ENCODE data around the gene IL13. TPM values are rescaled to one million over a fixed set of nuclear protein-coding genes. Genes with fewer than 3 reads are reported as not detected.

Gene IL13
- total RNA-seq, 8 experiments from 2014 or later = 0.14 to 1.1 (median 0.37) TPM; not detected in 4

DNA sequence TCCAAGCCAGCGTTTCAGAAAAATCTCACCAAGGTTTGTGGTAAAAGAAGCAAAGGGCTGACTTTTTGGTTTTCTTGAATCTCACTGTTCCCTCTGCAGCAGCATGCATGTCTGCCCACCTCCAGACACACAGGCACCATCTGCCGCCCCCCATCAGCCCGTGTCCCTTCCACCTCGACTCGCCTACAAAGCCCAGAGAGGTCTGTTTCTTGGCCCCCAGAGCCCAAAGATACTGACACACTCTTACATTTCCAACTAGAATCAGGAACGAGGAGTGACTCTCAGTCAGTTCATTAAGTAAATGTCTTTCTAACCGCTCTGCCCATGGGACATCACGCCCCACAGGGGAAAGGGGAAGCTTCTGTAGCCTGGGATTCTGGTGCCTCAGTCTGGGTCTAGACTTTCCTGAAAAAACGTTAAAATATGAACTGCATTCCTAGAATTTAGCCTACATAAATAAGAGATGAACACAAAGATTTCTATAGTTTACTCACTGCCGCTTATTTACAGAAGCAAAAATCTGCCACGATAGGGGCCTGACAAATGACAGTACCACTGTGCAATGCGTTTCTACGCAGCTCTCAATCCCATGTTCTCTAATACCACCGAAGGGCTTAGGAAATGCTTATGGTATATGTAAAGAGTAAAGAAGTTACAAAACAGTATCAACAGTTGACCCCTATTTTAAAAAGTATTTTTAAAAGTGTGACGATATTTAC lies 19.9 kb downstream of the IL13 start:
- Histone ChIP-seq H3K27ac (no peak overlapping the region), H3K4me3 (no peak overlapping the region), H3K4me1 (replicated peaks in 1 of 2) (no peaks in the 10 kb centered on the region)
- no peak for ATAC-seq (replicated peaks in 6 of 8)
- in situ Hi-C loops (cut with MboI; ENCODE audit: low pct_unique_long_range_greater_than_20kb in 2 of 9, low sequenced_read_pairs in 9 of 9, unreplicated experiment in 9 of 9) = no loop called here
- 80 to 100% (median 91%) methylated on average over 2 to 14 of the region's 15 CpGs for WGBS, 10 experiments

DNA sequence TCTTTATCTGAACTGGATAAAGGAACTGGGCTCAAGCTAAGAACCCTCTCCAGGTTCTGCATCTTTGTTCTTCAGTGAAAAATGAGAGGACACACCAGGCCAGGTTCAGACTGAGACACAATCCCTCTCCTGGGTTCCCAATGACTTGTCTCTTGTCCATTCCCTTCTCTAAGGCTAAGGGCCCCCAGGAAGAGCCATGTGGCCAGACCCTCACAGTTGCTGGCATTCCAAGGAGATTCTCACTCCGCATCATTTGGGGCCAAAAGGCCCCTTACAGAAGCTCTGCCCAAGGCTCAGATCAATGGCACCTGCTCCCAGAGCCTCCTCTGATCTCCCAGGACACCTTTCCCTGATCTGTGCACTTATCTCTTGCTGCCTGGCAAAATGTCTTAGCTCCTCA lies 20.8 kb downstream of the IL13 start:
- H3K4me3 ChIP-seq = no peak overlapping the region
- WGBS, 10 experiments = 100% methylated on average over 1 of the region's 1 CpG; no CpG with 5 or more reads in 8 of the 10 experiments
- in situ Hi-C loops (cut with MboI; ENCODE audit: low pct_unique_long_range_greater_than_20kb in 2 of 9, low sequenced_read_pairs in 9 of 9, unreplicated experiment in 9 of 9) = no loop called here
- no peak for ATAC-seq (replicated peaks in 6 of 8)
- H3K27ac ChIP-seq = no peak overlapping the region
- no peaks in the 10 kb centered on the region for H3K4me1 ChIP-seq (replicated peaks in 1 of 2)

DNA sequence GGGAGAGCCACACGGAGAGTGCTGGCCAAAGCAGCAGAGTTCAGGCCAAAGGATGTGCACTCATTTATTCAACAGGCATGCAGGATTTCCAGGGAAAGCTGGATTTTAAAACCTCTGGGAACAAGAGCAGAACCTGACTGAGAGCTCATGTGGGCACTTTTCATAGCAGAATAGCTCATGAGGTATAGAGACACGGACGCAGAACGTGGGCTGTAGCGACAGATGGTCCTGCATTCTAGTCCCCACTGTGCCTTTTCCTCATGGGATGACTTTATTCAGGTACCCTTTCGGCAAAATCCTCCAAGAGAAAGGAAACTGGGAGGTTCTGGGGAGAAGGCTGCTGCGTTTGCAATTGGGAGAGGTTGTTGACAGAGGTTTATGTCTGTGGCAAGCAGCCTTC lies 21.2 kb downstream of the IL13 start:
- H3K4me1 ChIP-seq (replicated peaks in 1 of 2) = no peaks in the 10 kb centered on the region
- H3K4me3 ChIP-seq = no peak overlapping the region
- in situ Hi-C loops (cut with MboI; ENCODE audit: low pct_unique_long_range_greater_than_20kb in 2 of 9, low sequenced_read_pairs in 9 of 9, unreplicated experiment in 9 of 9) = no loop called here
- WGBS, 10 experiments = 40 to 100% (median 80%) methylated on average over 1 to 7 of the region's 7 CpGs; no CpG with 5 or more reads in 3 of the 10 experiments
- H3K27ac ChIP-seq = no peak overlapping the region
- no peak for ATAC-seq (replicated peaks in 6 of 8)

DNA sequence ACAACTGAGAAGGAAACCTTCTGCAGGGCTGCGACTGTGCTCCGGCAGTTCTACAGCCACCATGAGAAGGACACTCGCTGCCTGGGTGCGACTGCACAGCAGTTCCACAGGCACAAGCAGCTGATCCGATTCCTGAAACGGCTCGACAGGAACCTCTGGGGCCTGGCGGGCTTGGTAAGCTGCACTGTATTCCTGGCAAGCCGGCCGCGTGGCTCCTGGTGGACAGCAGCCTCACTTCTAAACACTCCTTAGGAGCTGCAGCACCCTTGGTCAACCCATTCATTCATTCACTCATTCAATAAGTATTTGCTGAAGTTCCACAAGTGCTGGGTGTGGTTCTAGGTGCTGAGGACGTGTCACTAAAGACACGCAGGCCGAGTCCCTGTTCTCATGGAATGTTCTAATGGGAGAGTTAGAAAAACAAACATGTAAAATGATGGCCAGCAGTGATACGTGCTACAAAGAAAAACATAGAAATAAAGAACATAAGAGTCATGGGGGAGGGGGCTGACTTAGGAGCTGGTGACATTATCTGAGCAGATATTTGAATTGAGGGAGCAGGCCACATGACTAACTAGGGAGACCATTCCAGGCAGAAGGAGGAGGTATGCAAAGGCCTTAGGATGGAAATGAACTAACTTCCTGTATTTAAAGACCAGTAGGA lies 21.9 kb downstream of the IL13 start:
- WGBS, 10 experiments = 29 to 100% (median 91%) methylated on average over 1 to 8 of the region's 15 CpGs
- no peak for ATAC-seq (replicated peaks in 6 of 8)
- H3K4me3 ChIP-seq = no peak overlapping the region
- in situ Hi-C loops (cut with MboI; ENCODE audit: low pct_unique_long_range_greater_than_20kb in 2 of 9, low sequenced_read_pairs in 9 of 9, unreplicated experiment in 9 of 9) = no loop called here
- no peaks in the 10 kb centered on the region for H3K4me1 ChIP-seq (replicated peaks in 1 of 2)
- no peak overlapping the region for H3K27ac ChIP-seq

DNA sequence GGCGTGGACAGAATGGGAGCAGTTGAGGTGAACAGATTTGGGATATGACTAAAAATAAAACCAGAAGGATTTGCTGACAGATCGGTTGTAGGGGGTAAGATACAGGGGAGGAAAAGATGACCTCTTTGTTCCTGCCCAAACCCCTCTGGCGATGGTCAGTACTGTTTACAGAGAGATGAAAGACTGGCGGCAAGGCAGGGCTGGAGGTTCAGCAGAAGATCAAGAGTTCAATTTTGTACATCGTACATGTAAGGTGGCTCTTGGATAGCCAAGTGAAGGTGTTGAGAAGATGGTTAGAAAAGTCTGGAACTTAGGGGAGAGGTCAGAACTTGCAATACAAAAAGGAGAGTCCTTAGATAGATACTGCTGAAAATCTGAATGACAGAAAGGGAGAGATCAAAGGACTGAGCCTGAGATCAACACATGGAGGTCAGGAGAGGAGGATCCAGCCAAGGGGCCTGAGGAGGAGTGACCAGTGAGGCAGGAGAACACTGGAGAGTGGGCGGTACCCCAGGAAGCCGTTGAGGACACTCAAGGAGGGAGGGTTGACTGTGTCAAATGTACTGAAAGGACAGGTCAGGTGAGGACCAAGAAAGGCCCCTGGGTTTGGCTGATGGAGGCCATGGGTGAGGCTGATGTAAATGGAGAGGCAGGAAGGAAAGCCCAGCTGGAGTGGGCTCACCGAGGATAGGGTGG lies 23.0 kb downstream of the IL13 start:
- no peak for ATAC-seq (replicated peaks in 6 of 8)
- no peak overlapping the region for H3K27ac ChIP-seq
- in situ Hi-C loops (cut with MboI; ENCODE audit: low pct_unique_long_range_greater_than_20kb in 2 of 9, low sequenced_read_pairs in 9 of 9, unreplicated experiment in 9 of 9) = no loop called here
- no peak overlapping the region for H3K4me3 ChIP-seq
- H3K4me1 ChIP-seq (replicated peaks in 1 of 2) = no peaks in the 10 kb centered on the region
- 76 to 96% (median 85%) methylated on average over 3 to 8 of the region's 8 CpGs for WGBS, 10 experiments

DNA sequence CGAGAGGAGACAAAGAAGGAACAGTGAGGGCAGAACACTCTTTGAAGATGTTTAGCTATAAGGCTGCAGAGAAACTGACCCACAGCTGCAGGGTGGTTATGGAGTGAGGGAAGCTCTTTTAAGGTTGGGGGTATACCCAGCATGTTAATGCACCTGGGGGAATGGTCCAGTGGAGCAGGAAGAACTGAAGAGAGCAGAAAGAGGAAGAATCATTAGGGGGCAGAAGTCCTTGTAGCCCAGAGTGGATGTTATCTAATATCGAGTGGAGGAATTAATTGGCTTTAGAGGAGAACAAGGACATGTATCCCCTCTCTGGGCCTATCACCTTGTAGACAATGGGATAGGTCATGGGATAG lies 23.5 kb downstream of the IL13 start:
- H3K4me1 ChIP-seq (replicated peaks in 1 of 2) = no peaks in the 10 kb centered on the region
- no peak overlapping the region for H3K4me3 ChIP-seq
- no peak for ATAC-seq (replicated peaks in 6 of 8)
- in situ Hi-C loops (cut with MboI; ENCODE audit: low pct_unique_long_range_greater_than_20kb in 2 of 9, low sequenced_read_pairs in 9 of 9, unreplicated experiment in 9 of 9) = no loop called here
- no peak overlapping the region for H3K27ac ChIP-seq
- WGBS, 10 experiments = 90 to 100% (median 98%) methylated on average over 1 to 2 of the region's 2 CpGs; no CpG with 5 or more reads in 4 of the 10 experiments

DNA sequence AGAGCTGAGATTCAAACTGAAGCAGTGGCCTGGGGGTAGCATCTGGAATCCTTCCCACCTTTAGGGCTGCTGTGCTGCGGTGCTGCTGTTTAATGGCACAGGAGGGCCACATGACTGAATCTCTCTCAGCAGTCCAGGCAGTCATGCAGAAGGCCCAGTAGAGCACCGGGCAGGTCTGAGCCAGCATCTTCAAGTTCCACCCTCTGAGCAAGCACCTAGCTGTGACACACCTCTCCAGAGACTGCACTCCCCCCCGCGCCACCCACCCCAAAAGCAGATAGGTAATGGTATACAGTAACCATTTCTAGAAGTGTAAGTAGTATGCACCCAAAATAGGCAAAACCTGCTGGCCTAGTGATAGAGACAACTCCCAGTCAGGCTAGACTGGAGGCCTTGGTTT lies 24.0 kb downstream of the IL13 start:
- WGBS, 10 experiments = 70 to 100% (median 100%) methylated on average over 1 to 3 of the region's 4 CpGs; no CpG with 5 or more reads in 3 of the 10 experiments
- Histone ChIP-seq H3K27ac (no peak overlapping the region), H3K4me1 (replicated peaks in 1 of 2) (no peaks in the 10 kb centered on the region), H3K4me3 (no peak overlapping the region)
- ATAC-seq (replicated peaks in 6 of 8) = no peak
- in situ Hi-C loops (cut with MboI; ENCODE audit: low pct_unique_long_range_greater_than_20kb in 2 of 9, low sequenced_read_pairs in 9 of 9, unreplicated experiment in 9 of 9) = no loop called here

DNA sequence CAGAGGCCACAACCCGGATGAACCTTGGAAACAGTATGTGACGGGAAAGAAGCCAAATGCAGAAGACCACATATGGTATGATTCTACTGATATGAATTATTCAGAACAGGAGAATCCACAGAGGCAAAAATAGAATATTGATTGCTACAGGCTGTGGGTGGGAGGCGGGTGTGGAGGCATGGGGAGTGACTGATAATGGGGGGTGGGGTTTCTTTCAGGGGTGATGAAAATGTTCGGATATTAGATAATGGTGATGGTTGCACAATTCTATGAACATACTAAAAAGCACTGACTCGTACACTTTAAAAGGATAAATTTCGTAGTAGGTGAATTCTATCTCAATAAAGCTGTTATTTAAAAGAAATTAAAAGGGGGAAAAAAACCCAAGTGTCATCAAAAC lies 26.5 kb downstream of the IL13 start:
- in situ Hi-C loops (cut with MboI; ENCODE audit: low pct_unique_long_range_greater_than_20kb in 2 of 9, low sequenced_read_pairs in 9 of 9, unreplicated experiment in 9 of 9) = no loop called here

DNA sequence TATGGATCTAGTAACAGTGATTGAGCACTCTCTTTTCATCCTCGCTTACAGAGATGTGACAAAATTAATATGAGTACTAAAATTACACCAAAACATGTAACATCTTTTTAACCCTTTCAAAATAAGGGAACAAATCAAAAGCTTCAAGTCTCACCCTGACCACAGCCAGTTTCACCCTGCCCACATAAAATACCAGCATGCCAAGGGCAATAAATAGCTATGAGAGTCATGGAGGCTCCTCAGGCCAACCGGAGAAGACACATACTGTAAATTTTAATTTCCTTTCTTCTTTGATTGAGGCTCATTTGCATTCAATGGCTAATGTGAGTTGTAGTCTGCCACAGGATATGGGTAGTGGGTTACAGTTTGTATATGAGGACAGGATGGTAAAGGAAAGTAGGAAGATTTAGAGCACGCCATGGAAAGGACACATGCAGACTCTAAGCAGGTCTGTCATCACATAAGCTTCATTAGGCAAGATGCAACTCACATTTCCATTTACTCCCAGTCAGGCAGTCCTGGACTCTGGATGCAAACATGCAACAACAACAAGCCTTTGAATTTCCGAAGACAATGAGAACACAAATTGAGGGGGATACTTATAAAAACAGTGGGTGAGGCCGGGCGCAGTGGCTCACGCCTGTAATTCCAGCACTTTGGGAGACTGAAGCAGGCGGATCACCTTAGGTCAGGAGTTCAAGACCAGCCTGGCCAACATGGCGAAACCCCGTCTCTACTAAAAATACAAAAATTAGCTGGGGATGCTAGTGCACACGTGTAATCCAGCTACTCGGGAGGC lies 27.1 kb downstream of the IL13 start:
- Histone ChIP-seq H3K27ac (no peak overlapping the region), H3K4me1 (replicated peaks in 1 of 2) (no peaks in the 10 kb centered on the region), H3K4me3 (no peak overlapping the region)
- in situ Hi-C loops (cut with MboI; ENCODE audit: low pct_unique_long_range_greater_than_20kb in 2 of 9, low sequenced_read_pairs in 9 of 9, unreplicated experiment in 9 of 9) = no loop called here
- peak in 1 of 8 experiments; percentile 63 for ATAC-seq (replicated peaks in 6 of 8)
- WGBS, 10 experiments = 58 to 91% (median 82%) methylated on average over 2 to 10 of the region's 12 CpGs; no CpG with 5 or more reads in 1 of the 10 experiments

More for the DNA sequence above, 26.5 kb downstream of the IL13 start:
- H3K27ac ChIP-seq = no peak overlapping the region
- ATAC-seq (replicated peaks in 6 of 8) = peak in 3 of 8 experiments; percentile 91 to 97 (median 92)
- H3K4me3 ChIP-seq = no peak overlapping the region
- 0 to 100% (median 87%) methylated on average over 1 to 5 of the region's 6 CpGs; no CpG with 5 or more reads in 2 of the 10 experiments for WGBS, 10 experiments
- no peaks in the 10 kb centered on the region for H3K4me1 ChIP-seq (replicated peaks in 1 of 2)

DNA sequence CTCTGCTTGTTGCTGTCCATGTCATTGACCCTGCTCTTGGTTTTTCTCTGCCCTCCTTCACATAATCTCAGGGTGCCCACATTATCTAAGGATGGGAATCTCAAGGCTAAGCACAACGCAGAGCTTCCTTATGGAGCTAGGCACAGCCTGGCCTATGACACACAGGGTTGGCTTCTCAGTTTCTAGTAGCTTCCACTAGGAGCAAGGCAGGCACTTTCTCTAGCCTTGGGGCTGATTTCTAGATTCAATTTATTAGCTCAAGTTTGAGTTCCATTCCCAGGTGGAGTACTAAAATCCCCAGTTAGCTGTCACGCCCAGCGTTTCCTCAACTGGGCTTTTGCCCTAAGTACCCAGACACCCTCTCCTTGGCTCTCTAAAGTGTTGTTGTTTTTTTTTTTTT lies 28.2 kb downstream of the IL13 start:
- in situ Hi-C loops (cut with MboI; ENCODE audit: low pct_unique_long_range_greater_than_20kb in 2 of 9, low sequenced_read_pairs in 9 of 9, unreplicated experiment in 9 of 9) = no loop called here
- no peak for ATAC-seq (replicated peaks in 6 of 8)
- Histone ChIP-seq H3K4me1 (replicated peaks in 1 of 2) (no peaks in the 10 kb centered on the region), H3K4me3 (no peak overlapping the region), H3K27ac (no peak overlapping the region)
- WGBS, 10 experiments = 79 to 100% (median 93%) methylated on average over 1 to 3 of the region's 3 CpGs; no CpG with 5 or more reads in 3 of the 10 experiments

DNA sequence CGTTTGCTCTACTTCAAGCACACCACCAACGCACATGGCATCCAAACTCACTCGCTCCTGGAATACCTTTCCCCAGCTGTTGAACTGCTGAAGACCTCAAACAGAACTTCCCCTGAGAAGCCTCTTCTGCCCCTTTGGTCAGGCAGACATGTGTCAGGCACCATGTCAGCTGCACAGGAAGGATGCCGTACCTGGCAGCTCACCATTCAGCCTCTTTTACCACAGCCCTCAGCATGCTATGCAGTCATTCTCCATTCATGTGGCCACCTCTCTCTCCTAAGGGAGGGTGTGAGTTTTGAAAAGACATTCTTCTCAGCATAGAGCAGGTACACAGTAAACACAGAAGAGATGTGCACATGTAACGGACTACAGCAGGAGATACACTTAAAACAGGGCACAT lies 30.0 kb downstream of the IL13 start:
- H3K27ac ChIP-seq = no peak overlapping the region
- ATAC-seq (replicated peaks in 6 of 8) = no peak
- in situ Hi-C loops (cut with MboI; ENCODE audit: low pct_unique_long_range_greater_than_20kb in 2 of 9, low sequenced_read_pairs in 9 of 9, unreplicated experiment in 9 of 9) = no loop called here
- H3K4me1 ChIP-seq (replicated peaks in 1 of 2) = no peaks in the 10 kb centered on the region
- H3K4me3 ChIP-seq = no peak overlapping the region
- WGBS, 10 experiments = 20 to 100% (median 86%) methylated on average over 1 to 5 of the region's 5 CpGs; no CpG with 5 or more reads in 3 of the 10 experiments

DNA sequence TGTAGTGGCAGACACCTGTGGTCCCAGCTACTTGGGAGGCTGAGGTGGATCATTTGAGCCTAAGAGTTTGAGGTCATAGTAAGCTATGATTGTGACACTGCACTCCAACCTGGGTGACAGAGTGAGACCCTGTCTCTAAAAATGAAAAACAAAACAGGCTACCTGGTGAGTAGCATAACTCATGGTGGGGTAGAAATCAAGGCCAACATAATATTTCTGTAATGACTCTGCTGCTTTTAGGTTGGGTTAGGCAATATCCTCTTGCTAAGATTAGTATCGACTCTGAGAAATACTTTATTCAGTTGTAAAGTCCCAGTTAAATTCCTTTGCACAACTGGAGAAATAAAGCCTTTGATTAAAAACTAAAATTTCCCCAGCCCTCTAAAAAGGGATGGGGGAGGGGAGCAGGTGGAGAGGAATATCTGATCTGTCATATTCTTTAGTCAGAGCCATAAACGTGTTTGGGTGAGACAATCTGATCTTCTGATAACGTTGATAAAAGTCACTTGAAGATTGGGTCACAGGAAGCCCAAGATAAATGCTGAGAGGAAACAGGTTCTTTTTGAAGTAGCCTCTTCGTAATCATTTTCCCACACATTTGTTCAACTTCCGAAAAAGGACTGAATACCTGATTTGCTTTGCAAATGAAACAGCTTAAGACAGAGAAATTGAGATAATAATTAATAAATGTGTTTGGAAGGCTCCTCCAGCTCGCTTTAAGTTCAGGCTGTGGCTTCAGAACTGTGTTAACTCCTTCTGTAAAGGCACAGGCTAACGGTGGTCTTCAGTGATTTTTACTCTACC lies 30.8 kb downstream of the IL13 start:
- Histone ChIP-seq H3K4me1 (replicated peaks in 1 of 2) (no peaks in the 10 kb centered on the region), H3K4me3 (no peak overlapping the region), H3K27ac (no peak overlapping the region)
- 58 to 88% (median 74%) methylated on average over 4 to 7 of the region's 7 CpGs for WGBS, 10 experiments
- in situ Hi-C loops (cut with MboI; ENCODE audit: low pct_unique_long_range_greater_than_20kb in 2 of 9, low sequenced_read_pairs in 9 of 9, unreplicated experiment in 9 of 9) = no loop called here
- ATAC-seq (replicated peaks in 6 of 8) = no peak
